NCI-H82 treated with DMSO at 0.1 percent for 48 hours (cell line): ENCODE results near the gene SLC9C1.
A peak's percentile ranks its signal among the peaks of the same experiment; 100 is the strongest.

Experiments used
- DNase-seq: peaks from one replicate; lab custom pipeline; 2025; ENCODE audit not compliant: unreplicated experiment; lab: John Stamatoyannopoulos, UW

SLC9C1 gene

DNA sequence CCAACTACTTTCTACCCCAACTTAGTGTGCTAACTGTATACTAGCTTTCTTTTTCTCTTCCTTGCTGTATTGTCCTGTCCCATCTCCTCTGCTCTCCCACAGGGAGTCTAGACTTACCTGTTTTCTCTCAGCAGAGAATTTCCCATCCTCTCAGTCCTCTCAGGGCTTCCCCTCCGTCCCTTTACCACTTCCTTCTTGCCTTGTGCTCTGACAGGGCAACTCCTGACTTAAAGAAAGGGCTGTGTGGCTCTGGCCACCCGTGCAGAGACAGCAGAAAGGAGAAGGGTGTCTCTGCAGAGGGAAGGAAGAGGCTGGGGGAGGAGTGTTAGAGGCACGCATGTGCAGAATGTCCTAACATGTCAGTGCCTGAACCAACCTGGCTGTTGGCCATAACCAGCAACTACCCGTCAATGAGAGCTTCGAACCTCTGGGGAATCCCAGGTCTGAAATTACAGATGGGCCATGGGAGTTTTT lies 161.0 kb downstream of the SLC9C1 start, which contains the start of gene GCSAM:
TSS of gene GCSAM (minus strand) at position 274 of the 474 bp plus-strand sequence. CDS start at position 146, 128 bp downstream.
- DNase-seq, result no peak

GRCh38 chr3:112132554-112132953 lies 161.5 kb downstream of the SLC9C1 start:
- no peak for DNase-seq

GRCh38 chr3:112132088-112132487 lies 161.9 kb downstream of the SLC9C1 start:
- no peak for DNase-seq

DNA sequence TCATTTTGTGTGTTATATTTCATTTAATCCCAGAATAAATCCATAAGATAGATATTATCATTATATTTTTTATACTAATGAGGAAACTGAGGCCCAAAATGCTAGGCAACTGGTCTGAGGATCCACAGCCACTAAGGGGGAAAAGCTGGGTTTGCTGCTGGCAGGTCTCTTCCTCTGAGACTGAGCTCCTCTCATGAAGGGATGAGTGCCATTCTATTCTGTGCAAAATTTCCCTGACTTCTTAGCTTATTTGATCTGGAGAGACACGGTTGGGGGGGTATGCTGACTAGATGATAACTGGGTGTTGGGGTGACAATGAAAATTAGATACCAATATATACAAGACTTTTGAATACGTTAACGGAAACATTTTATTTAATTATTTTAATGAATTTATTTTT lies 162.9 kb downstream of the SLC9C1 start:
- DNase-seq, result no peak

DNA sequence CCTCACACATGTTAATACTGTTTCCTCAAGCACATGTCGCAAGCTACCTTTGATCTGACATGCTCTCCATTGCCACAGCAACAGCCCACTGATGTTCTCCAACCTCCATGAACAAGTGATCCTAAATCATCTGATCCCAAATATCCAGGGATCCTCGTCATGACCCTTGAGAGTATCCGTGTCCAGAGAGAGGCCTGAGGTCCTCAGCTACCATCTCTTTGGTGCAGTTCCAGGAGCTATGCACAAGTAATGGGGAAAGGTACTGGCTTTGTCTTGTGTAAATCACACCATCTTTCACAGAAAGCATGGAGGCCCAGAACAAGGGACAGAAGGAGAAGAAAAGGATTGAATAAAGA lies 163.4 kb downstream of the SLC9C1 start:
- no peak for DNase-seq

GRCh38 chr3:112129925-112130637 lies 163.9 kb downstream of the SLC9C1 start:
- DNase-seq, result no peak

GRCh38 chr3:112128843-112129727 lies 164.9 kb downstream of the SLC9C1 start:
- no peak for DNase-seq

DNA sequence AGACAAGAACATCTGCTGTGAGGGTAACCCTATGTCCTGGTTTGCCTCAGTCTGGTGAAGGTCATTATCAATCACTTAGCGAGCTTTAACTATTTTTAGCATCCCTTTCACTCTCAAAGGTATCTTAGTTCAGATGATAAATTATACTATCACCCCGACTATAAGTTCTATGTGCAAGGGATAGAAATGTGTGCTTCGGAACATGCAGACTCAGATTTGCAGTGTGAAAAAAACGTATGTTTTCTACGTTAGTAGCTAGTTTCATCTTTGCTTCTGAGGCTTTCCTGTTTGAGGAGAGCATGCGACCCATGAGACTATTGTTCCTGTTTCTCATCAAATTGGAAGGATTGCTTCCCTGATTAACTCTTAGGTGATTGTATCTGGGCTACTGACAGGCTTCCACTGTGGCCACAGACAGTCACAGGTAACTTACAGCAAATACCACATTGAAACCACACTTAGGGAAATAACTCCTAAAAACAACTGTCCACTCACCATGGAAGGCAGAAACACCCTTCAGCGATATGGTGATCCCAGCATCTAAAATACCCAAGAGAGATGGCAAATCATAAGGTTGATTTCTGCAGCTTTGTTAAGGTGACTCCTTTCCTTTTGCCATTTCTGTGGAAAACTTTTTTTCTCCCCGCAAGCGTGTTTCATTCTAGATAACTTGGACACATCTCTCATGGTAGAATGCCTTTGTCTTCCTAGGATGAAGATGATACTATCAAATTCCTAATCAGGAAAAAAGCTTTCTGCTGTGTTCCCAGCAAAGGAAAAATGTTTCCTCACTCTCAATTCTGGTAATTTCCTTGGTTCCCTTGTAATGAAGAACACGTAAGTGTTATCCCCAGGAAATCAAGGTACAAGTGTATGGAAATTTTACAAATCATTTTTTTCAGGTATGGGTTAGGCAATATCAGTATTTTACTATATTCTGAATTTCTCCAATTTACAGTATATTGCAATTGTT lies 166.2 kb downstream of the SLC9C1 start:
- DNase-seq, result no peak

DNA sequence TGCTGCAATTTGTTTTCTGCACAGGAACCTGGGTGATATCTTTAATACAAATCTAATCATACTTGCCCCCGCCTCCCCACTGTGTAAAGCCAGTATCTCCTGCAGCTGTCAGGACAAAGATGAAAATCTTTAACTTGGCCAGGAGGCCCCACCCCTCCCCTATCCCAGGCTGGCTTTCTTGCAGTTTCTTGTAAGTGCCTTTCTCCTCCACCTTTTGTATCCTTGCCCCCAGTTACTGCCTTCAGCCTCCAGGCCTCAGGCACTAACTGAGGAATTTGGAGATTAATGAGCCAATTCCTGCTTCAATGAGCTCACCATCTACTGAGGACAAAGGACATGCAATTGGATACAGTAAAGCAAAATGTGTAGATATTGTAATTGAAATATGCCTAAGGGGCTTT lies 167.5 kb downstream of the SLC9C1 start:
- DNase-seq, result no peak

GRCh38 chr3:112124907-112125607 lies 169.0 kb downstream of the SLC9C1 start:
- no peak for DNase-seq

- no peak for DNase-seq
Observed at GRCh38 chr3:112123548-112123947, 170.5 kb downstream of the SLC9C1 start.

- DNase-seq, result no peak
Observed at GRCh38 chr3:112122870-112123269, 171.1 kb downstream of the SLC9C1 start.

GRCh38 chr3:112121577-112122547 lies 172.2 kb downstream of the SLC9C1 start:
- DNase-seq, result no peak

DNA sequence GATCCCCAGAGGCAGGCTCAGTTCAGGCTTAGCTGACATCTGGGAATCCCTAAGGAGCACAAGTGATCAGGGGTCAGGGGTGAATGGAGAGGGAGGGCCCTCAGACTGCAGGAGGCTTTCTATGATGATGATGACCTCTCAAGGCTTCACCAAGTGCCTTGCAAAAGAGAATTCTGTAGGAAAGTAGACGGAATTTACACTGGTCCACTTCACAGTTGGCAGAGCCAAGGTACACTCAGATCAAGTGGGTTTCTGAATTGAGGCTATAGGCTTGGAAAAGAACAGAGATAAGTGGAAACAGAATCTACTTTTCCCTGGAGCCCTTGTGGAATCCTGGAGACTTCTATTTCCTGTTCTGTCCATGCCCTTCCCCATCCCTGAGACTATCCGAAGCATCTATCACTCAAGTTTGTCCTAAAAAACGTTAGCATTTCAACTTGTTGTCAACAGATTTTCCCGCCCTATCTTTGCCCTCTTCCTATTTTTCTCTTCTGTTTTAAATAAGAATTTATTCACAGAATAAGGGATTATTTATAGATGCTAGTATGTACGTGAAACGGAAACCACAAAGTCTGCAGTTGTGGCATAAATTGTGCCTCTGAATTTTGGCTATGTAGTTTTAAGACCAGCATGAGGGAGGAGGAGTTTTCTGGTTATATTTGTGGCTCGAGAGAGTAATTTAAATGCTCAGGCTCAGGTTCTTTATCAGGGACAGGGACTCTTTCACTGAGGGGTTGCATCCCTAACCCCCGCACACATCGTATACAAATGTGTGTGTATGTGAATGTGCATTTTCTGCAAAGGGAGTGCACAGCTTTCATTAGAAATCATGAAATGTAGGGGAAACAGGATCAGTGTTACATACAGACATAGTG lies 173.8 kb downstream of the SLC9C1 start:
- DNase-seq, result no peak

- DNase-seq, result no peak
Observed at GRCh38 chr3:112117841-112118571, 176.0 kb downstream of the SLC9C1 start.

GRCh38 chr3:112117415-112117814 lies 176.6 kb downstream of the SLC9C1 start:
- DNase-seq, result no peak

DNA sequence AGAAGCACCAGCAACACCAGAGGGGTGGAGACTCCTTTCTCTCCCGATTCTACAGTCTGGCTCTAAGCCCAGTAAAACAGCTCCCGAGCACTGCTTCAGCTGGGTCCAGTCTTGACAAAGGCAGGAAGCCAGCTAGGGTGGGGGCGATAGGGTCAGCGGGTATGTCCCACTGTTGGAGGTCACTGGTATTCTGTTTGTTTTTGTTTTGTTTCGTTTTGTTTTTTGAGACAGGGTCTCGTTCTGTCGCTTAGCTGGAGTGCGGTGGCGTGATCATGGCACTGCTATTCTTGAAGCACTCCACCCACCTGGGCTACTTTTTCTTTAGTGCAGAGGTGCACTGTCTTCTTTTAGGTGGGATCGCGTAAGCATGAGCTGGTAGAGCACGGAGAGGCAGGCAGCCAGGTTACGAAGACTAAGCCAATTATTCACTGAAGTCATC lies 177.2 kb downstream of the SLC9C1 start:
- DNase-seq, result peak; percentile 59
